ENCODE measurements around the gene SMIM29.

Gene SMIM29

DNA sequence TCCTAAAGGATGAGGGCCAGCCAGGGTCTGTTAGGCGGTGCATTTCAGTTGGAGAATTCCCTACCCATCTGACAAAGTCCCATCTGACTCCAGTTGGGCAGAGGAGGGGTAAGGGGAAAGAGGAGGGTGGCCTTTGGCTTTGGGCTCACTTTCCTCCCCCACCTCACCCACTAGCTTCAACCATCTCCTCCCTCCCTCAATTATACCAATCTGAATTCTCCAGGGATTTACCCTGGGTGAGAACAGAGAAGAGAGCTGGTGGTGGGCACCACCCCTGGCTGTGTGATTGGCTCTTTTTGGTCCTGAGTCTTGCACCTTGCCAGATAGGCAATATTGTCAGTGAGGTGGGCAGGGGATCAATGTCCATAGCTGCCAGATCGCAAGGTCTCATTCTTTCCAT, 8.9 kb downstream of the SMIM29 start:
- DNase-seq, result no peak

GRCh38 chr6:34239500-34239825, 9.3 kb downstream of the SMIM29 start:
- no peak for DNase-seq

DNA sequence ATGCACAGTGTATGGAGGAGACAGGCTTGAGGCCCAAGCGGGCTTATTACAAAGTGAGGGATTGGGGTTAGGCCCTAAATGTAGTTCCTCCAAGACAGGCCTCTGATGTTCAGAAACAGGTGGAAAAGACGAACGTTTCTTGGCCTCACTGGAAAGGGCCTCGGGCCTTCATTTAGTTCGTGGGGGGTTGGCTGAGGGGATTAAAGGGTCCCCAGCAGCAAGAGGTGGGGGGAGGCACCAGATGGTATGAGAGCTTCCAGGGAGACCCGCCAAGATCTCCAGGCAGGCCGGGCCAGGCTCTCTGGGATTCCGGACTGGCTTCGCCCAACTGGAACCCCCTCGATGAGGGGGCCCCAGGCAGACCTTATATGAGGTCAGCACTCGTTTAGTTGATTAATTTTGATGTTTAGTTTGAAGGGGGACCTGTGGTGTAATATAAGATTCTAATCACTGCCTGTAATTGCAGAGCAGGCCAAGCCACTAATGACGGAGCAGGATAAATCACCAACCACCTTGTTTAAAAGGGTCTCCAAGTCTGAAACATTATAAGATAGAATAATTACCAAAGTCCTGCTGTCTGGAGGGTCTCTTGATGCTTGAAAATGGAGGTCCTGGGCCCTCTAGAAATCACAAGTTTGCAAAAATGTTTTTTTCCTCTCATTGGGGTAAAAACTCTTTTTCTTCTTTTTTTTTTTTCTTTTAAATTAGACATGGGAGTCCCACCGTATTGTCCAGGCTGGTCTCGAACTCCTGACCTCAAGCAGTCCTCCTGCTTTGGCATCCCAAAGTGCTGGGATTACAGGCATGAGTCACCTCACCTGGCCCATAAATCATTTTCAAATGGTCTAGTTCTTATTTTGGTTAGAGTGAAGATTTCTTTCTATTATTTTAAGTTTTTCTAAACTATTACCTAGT, 10.0 kb downstream of the SMIM29 start:
- DNase-seq, result no peak

DNA sequence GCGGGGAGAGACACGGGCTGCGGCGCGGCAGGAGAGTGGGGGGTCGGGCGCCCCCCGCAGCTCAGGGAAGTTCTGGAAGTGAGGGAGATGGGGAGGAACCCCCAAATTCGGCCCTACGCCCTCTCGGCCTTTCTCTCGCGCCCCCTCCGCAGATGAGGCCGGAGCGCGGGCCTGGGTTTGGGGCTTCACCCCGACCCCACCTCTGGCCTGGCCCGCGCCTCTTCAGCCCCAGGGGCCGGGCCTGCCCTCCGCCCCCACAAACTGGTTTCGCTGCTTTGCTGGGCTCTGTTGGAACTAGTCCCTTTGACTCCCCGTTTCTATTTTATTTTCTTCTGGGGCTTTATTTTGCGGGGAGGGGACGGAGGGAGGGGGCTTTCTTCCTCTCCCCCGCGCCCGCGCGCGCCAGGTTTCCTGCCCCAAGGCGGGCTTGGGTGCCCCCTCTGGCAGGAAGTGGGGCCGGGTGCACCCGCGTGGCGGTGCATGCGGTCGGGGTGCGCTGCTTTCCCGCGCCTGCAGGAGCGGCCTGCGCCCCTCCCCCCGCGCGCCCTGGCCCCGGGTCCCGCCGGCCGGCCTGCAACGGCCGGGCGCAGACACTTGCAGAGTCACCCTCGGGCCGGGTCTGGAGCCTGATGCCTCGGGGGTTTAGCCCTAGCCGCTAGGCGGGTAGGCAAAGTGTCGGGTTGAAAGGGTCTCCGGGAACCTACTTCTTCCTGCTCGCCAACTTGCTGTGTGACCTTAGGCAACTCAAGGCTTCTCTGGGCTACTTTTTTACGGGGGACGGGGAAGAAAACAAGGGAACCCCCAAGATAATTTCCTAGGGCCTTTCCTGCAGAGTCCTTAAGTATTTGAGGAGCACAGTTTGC, 10.9 kb downstream of the SMIM29 start:
- no peak for DNase-seq

GRCh38 chr6:34237316-34237721, 11.5 kb downstream of the SMIM29 start:
- DNase-seq, result no peak

DNA sequence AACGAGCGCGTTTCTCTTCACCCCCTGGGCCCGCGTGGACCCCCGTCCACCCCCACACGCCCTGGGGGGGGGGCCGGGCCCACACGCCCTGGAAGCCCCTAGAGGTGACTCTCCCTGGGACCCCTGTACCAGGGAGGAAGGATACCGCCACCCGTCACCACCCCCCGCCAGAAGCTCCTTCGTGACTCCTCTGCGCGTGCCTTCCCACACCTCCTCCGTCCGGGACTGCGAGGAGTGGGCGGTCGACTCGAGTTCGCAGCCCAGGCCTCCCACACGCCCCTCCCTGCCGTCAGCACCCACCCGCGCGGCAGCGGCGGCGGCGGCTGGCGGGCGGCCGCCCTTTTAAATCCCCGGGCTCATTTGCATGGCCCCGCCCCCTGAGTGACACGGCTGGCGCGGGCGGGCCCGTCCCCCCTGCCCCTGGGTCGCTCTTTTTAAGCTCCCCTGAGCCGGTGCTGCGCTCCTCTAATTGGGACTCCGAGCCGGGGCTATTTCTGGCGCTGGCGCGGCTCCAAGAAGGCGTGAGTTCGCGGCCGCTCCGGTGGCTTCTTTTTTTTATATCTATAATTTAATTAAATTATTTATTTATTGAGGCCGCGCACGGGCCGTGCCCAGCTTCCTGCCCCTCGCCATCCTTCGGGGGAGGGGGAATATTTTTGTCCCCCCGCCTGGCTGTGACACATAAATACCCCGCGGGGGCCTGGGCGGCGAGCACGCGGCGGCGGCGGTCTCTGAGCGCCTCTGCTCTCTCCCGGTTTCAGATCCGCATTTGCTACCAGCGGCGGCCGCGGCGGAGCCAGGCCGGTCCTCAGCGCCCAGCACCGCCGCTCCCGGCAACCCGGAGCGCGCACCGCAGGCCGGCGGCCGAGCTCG, 12.1 kb downstream of the SMIM29 start, which contains the start of gene HMGA1:
Gene HMGA1, plus strand, starts transcription at position 431 of the 873 bp plus-strand sequence. CDS start 3,908 bp downstream, outside the sequence.
- DNase-seq, result peak; percentile 56

DNA sequence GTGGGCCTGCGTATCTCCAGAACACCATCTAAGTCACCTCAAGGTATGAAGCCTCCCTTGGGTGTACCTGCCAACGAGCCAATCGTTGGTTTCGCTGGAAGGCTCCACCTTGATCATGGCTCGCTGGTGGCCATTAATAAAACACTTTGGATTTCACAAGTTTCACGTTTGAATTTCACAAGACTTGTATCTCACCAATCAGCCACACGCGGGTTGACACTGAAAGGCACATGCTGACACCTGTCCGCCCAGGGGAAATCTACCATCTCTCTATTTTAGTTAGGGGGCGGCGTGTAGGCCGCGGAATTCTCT, 12.7 kb downstream of the SMIM29 start:
- no peak for DNase-seq

DNA sequence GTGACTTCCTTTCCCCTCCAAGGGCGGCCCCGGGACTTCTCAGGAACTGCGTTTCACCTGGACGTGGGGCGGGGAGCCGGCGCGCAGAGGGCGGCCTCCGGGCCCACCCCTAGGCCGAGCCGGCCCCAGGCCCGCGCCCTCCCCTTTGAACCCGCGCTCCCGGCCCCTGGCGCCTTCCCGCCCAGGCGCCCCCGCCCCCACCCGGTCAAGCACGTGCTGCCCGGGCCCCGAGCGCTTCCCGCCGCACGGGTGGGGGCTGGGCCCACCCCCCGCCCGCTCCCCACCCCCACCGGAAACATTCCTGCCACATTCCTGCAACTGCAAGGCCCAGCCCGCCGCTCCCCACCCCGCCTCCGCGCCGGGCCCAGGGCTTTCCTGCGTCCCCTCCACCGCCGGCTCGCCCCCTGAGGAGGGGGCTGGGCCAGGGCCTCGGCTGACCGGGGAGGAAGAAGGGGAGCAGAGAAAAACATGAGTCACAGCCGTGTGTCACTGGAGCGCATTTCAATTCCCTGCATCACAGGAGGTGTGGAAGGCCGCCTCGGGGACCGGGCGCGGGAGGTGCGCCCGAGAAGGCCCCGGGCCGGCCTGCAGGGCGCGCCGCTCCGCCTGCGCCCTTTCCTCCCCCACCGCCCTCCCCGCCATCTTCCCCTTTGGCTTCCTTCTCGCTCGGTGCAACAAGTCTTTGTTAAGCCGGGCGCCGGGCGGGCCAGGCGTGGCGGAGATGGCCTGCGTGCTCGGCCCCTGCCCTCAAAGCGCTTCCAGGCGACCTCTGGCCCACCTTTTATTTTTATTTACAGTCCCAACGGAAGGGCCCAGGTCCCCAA, 13.3 kb downstream of the SMIM29 start:
- no peak for DNase-seq

GRCh38 chr6:34234667-34235306, 14.0 kb downstream of the SMIM29 start:
- DNase-seq, result no peak

GRCh38 chr6:34233867-34234266, 14.9 kb downstream of the SMIM29 start:
- DNase-seq, result no peak

- DNase-seq, result no peak
Measured at GRCh38 chr6:34232901-34233300, 15.9 kb downstream of the SMIM29 start.

DNA sequence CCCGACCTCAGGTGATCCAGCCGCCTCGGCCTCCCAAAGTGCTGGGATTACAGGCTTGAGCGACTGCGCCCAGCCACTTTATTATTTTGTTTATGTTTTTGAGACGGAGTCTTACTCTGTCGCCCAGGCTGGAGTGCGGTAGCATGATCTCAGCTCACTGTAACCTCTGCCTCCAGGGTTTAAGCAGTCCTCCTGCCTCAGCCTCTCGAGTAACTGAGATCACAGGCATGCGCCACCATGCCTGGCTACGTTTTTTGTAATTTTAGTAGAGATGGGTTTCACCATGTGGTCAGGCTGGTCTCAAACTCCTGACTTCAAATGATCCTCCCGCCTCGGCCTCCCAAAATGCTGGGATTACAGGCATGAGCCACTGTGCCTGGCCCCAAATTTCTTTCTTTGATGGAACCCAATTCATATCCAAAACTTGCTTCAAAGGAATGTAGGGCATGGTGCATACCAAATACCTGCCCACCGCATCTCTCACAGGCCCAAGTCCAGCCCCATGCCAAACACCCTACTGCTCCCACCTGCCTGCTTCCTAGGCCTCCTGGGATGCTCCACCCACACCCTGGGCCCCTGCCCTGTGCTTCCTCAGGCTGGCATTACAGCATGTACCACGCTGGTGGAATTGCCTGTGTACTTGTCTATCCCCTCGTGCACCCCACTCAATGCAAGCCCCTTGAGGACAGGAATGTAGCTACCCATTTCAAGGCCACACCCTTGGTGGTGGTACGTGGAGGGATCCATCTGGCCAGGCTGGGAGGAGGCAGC, 17.1 kb downstream of the SMIM29 start:
- no peak for DNase-seq

DNA sequence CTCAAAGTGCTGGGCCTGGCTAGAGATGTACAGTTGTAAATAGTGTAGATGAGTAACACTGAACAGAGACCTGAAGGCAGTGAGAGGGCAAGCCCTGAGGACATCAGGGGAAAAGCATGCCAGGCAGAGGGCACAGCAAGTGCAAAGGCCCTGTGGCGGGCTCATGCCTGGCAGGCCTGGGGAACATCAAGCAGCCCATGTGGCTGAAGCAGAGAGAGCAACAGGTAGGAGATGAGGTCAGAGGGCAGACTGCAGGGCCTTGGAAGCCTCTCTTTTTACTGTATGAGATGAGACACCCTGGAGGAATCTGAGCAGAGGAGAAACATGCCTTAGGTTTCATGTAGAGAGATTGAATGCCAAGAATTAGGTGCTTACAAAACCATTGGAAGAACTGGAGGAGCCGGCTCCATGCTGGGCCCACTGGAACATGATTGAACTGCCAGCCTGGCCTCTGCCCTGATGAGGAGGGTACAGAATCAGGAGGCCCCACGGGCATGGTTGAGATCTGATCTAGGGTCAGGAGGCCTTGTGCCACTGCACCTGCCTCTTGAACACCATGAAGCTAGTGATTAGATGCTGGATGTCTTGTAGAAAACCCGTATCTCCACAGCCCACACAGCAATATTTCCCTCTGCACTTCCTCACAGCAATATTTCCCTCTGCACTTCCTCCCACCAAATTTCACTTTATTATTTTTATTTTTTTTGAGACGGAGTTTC, 18.0 kb downstream of the SMIM29 start:
- no peak for DNase-seq

DNA sequence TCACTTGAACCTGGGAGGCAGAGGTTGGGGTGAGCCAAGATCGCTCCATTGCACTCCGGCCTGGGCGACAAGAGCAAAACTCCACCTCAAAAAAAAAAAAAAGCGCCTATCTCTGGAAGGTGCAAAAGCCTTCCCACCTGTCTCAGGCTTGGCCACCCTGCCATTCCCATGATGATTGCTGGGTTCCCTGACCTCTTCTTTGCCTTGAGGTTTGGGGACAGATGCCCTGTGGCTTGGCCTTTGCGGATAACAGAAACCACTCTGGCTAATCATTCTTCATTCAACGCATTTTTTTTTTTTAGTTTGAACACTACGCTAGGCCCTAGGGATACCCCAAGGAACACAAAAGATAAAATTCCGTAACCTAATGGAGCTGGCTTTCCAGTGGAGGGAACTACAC, 18.9 kb downstream of the SMIM29 start:
- DNase-seq, result no peak

DNA sequence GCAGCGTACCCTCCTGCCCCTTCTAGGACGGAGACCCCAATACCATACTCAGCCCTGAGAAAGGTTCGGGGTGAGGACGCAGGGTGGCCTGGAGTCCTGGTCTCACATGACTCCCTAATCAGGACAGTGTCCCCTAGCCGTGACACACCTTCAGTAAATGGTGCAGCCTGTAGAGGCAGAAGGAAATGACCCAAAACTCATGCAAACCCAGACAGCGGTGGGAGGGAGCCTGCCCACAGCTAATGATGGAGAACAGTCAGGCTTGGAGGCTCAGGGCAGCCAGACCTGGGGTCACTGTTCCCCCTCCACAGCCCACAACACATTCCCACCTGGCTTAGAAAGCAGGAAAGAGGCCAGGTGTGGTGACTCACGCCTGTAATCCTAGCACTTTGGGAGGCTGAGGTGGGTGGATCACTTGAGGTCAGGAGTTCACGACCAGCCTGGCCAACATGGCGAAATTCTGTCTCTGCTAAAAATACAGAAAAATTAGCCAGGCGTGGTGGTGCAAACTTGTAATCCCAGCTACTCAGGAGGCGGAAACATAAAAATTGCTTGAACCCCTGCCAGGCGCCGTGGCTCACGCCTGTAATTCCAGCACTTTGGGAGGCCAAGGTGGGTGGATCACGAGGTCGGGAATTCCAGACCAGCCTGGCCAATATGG, 20.9 kb downstream of the SMIM29 start:
- DNase-seq, result no peak

DNA sequence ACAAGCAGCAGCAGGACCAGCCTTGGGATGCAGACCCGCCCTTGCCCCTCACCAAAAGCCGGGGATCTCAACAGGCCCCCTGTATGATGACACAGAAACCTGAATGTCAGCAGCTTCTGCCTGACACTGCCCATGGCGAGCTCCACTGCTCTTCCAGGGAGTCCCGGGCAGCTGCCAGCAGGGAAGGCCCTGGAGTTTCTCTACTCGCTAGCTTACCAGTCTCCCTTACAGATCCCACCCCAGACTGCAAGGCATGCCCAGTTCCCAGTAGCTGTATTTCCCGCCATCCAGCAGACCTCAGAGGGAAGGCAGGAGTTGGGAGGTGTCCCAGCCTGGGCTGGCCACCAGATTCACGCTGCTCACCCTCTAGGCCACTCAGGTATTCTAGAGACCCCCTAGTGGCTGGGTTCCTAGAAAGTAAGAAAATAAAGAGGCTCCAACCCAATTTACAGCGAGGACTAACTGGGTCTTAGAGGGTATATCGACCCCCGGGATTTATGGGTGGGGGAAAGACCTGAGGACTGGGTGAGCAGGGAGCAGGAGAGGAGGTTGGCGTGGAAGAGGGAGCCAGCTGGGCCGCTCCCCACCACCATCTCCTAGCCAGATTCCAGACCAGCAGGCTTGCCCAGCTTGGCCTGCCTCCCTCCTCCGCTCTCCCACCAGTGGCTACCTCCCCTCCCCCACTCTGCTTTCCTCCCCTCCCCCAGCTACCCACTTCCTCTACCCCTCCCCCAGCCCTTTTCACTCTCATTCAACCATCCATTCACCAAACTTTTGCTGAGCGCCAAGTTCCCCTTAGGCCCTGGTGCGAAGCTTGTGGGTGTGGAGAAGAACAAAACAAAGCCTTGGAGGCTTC, 21.8 kb downstream of the SMIM29 start:
- no peak for DNase-seq

GRCh38 chr6:34226066-34226465, 22.7 kb downstream of the SMIM29 start:
- DNase-seq, result no peak

GRCh38 chr6:34225551-34225950, 23.3 kb downstream of the SMIM29 start:
- DNase-seq, result no peak

All from NCI-H187 treated with DMSO at 0.1 percent for 48 hours (cell line).